ENCODE results near the gene SPON1. TPM values are rescaled to one million over a fixed set of nuclear protein-coding genes. Genes with fewer than 3 reads are reported as not detected.

Gene SPON1
- total RNA-seq, 1 experiment from 2014 or later: 0.10 TPM

DNA sequence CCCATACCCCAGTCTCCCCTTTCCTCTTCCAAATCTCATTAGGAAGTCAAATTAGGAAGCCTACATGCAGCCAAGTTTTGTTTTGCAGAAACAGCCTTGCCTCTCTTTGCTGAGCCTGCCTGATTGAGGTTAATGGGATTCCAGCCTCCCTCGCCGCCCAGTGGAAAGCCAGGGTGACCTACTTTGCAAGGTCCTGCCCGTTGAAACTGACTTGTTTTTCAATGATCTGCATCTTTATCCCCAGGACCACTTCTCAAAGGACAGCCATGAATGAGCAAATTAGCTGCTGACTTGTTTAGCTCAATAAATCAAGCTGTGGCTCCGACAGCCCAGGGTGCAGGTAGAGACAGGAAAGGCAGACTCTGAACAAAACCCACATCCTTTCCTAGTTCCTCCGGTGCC, 286.1 kb downstream of the SPON1 start:
- ATAC-seq (0 out of 2 replicates have a peak, but pooled peaks have one; percentile 19), DNase-seq (ENCODE audit: low read depth, low spot score) (no peak)
- Histone ChIP-seq H3K27me3 (ENCODE audit: control insufficient read depth, insufficient read depth, low read length) (peaks cover 14% of the 10 kb centered on the region), H3K9me3 (ENCODE audit: control insufficient read depth, insufficient read depth, low read depth, low read length) (no peaks in the 10 kb centered on the region), H3K36me3 (ENCODE audit: control insufficient read depth, insufficient read depth, low read length) (no peaks in the 10 kb centered on the region), H3K27ac (ENCODE audit: low read length) (no peak overlapping the region), H3K4me3 (ENCODE audit: low read depth in 2 of 2, low read length in 2 of 2) (no peak overlapping the region), H3K4me1 (ENCODE audit: control insufficient read depth, insufficient read depth, low read length) (no peaks in the 10 kb centered on the region)
- in situ Hi-C loops (cut with HindIII; ENCODE audit: low pct_unique_long_range_greater_than_20kb, low sequenced_read_pairs): loop anchor here (25.0 kb wide), 1 partner anchor 286 kb away; the partner anchor contains the start of gene SPON1
- TF ChIP-seq POLR2AphosphoS5 (IDR thresholded peaks at IDR 0.05; ENCODE audit: low read depth, low read length) (no peak), TCF7L2 (IDR thresholded peaks at IDR 0.05; ENCODE audit: low read depth, low read length) (no peak), SIN3A (IDR thresholded peaks at IDR 0.05; ENCODE audit: borderline replicate concordance, insufficient read depth, low read depth, low read length) (no peak)
- TF ChIP-seq, protein P1, sequence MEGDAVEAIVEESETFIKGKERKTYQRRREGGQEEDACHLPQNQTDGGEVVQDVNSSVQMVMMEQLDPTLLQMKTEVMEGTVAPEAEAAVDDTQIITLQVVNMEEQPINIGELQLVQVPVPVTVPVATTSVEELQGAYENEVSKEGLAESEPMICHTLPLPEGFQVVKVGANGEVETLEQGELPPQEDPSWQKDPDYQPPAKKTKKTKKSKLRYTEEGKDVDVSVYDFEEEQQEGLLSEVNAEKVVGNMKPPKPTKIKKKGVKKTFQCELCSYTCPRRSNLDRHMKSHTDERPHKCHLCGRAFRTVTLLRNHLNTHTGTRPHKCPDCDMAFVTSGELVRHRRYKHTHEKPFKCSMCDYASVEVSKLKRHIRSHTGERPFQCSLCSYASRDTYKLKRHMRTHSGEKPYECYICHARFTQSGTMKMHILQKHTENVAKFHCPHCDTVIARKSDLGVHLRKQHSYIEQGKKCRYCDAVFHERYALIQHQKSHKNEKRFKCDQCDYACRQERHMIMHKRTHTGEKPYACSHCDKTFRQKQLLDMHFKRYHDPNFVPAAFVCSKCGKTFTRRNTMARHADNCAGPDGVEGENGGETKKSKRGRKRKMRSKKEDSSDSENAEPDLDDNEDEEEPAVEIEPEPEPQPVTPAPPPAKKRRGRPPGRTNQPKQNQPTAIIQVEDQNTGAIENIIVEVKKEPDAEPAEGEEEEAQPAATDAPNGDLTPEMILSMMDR (IDR thresholded peaks at IDR 0.05): no peak
- TF ChIP-seq, protein P2, sequence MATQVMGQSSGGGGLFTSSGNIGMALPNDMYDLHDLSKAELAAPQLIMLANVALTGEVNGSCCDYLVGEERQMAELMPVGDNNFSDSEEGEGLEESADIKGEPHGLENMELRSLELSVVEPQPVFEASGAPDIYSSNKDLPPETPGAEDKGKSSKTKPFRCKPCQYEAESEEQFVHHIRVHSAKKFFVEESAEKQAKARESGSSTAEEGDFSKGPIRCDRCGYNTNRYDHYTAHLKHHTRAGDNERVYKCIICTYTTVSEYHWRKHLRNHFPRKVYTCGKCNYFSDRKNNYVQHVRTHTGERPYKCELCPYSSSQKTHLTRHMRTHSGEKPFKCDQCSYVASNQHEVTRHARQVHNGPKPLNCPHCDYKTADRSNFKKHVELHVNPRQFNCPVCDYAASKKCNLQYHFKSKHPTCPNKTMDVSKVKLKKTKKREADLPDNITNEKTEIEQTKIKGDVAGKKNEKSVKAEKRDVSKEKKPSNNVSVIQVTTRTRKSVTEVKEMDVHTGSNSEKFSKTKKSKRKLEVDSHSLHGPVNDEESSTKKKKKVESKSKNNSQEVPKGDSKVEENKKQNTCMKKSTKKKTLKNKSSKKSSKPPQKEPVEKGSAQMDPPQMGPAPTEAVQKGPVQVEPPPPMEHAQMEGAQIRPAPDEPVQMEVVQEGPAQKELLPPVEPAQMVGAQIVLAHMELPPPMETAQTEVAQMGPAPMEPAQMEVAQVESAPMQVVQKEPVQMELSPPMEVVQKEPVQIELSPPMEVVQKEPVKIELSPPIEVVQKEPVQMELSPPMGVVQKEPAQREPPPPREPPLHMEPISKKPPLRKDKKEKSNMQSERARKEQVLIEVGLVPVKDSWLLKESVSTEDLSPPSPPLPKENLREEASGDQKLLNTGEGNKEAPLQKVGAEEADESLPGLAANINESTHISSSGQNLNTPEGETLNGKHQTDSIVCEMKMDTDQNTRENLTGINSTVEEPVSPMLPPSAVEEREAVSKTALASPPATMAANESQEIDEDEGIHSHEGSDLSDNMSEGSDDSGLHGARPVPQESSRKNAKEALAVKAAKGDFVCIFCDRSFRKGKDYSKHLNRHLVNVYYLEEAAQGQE (IDR thresholded peaks at IDR 0.05; ENCODE audit: insufficient read depth in 1 of 2, low read depth in 2 of 2, low read length in 1 of 2): no peak
- intact Hi-C loops (cut with micrococcal nuclease; ENCODE audit: unreplicated experiment): loop anchor here (2.0 kb wide), 1 partner anchor 476 kb away; no protein-coding TSS in a partner anchor
- CTCF ChIA-PET: no interaction called here
- BruUV-seq (replicated peaks): no TSS peak
- POLR2A ChIA-PET: no interaction called here

DNA sequence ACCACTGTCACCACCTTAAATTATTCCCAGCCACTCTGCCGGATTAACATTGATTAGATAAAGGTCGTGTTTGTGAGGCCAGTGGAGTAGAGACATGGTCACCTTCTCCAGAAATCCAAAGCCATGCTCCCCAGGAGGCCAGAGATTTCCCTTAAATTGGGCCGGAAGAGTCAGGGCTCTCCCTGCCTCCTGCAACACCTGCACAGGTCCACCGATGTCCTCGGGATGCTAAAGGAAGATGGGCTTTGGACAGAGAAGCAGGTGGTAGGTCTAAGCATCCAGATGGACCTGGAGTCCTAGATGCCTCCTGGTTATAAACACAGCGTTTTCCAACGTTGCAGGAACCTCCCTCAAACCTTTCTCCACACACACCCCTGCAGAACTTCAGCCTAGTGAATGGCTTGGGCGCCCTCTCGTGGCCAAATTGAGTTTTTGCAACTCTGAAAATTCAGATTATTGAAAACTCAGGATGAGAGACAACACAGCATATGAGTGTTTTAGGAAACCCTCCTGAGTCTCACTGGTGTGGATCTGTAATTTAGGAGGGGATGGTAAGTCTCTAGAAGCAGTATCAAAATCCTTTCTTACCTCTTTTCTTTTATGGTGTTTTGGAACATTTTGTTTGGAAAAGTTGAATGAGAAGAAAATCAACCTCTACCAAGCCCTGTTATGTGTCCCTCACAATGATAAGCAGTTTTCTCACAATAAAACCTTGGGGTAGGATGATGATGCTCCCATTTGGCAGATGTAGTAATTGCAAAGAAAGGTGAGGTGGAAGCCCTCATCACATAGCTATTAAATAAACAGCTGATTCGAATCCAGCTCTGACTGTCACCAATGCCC, 286.8 kb downstream of the SPON1 start:
- TF ChIP-seq, protein P2 (IDR thresholded peaks at IDR 0.05; ENCODE audit: insufficient read depth in 1 of 2, low read depth in 2 of 2, low read length in 1 of 2): no peak
- TF ChIP-seq, protein P1 (IDR thresholded peaks at IDR 0.05): peak; percentile 90
- no peak for TF ChIP-seq TCF7L2 (IDR thresholded peaks at IDR 0.05; ENCODE audit: low read depth, low read length)
- TF ChIP-seq POLR2AphosphoS5 (IDR thresholded peaks at IDR 0.05; ENCODE audit: low read depth, low read length): no peak
- in situ Hi-C loops (cut with HindIII; ENCODE audit: low pct_unique_long_range_greater_than_20kb, low sequenced_read_pairs): loop anchor here (25.0 kb wide), 1 partner anchor 287 kb away; the partner anchor contains the start of gene SPON1
- H3K9me3 ChIP-seq (ENCODE audit: control insufficient read depth, insufficient read depth, low read depth, low read length): no peaks in the 10 kb centered on the region
- no peak overlapping the region for H3K4me3 ChIP-seq (ENCODE audit: low read depth in 2 of 2, low read length in 2 of 2)
- BruUV-seq (replicated peaks): no TSS peak
- no peaks in the 10 kb centered on the region for H3K4me1 ChIP-seq (ENCODE audit: control insufficient read depth, insufficient read depth, low read length)
- H3K36me3 ChIP-seq (ENCODE audit: control insufficient read depth, insufficient read depth, low read length): no peaks in the 10 kb centered on the region
- POLR2A ChIA-PET: interaction anchor here (0.7 kb wide), 1 partner anchor 13 kb away, joined by 3 read pairs; no protein-coding TSS in a partner anchor
- no peak overlapping the region for H3K27ac ChIP-seq (ENCODE audit: low read length)
- CTCF ChIA-PET: no interaction called here
- intact Hi-C loops (cut with micrococcal nuclease; ENCODE audit: unreplicated experiment): loop anchor here (1.0 to 2.0 kb wide), 2 partner anchors 293 to 477 kb away; no protein-coding TSS in a partner anchor
- peaks cover 14% of the 10 kb centered on the region for H3K27me3 ChIP-seq (ENCODE audit: control insufficient read depth, insufficient read depth, low read length)
- DNase-seq (ENCODE audit: low read depth, low spot score) (no peak), ATAC-seq (peak; percentile 70)
